IPS DF 19.7 (cell line): ENCODE results near the gene ASB1.
"Not testable (repeated sequence)": the region's sequence is repeated elsewhere in the genome, so short reads cannot be mapped to it uniquely, and the experiment has no call there.

ENCODE experiments used
- DNase-seq: peaks from one replicate; pipeline ENCODE4 v3.0.0-alpha.2; 2013; ENCODE audit warnings: low read depth, low spot score

ASB1 gene

GRCh38 chr2:238423561-238424312, 3.0 kb upstream of the ASB1 start:
- DNase-seq: no peak

GRCh38 chr2:238424313-238424700, 2.4 kb upstream of the ASB1 start:
- no peak for DNase-seq

DNA sequence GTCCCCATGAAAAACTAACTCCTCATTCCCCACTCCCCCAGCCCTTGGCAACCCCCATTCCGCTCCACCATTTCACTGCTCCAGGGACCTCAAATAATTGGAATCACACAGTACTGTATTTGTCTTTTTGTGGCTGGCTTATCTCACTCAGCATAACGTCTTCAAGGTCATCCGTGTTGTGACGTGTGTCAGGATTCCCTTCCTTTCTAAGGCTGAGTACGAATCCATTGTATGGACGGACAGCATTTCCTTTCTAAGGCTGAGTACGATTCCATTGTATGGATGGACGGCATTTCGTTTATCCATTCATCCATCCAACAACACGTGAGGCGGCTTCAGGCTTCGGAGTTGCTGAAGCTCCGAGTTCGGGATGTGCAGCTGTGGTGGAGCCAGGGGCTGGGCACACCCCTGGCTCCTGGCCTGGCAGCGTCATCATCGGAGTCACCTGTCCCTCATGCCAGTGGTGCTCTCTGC, 1.2 kb upstream of the ASB1 start:
- DNase-seq: no peak

DNA sequence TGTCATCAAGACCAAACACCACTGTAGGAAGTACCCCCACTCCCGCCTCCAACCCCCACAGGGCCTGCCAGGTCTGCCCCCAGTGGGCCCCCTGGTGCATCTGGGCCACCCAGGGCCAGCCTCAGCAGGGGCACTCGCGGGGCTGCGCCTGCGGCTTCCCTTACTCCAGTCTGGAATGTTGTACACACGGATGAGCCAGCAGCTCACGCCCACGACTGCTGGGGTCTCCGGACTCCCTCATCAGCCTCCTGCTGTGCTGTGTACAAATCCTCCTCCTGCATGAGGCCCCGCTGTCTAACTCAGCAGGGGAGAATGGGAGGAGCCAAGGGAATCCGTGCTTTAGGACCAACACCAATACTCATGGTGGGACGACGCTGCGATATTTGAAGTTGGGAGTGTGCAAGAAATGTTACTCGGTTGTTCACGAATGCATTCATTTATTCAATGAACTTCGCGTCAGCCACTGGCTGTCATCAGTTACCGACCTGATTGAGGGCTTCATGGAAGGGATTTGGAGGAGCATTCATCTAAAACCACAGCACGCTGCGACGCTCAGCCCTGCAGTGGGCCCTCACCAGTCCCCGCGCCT, 654 bp upstream of the ASB1 start:
- DNase-seq: no peak

- no peak for DNase-seq
These were observed 872 bp downstream of the ASB1 start for GRCh38 chr2:238427435-238428162.

DNA sequence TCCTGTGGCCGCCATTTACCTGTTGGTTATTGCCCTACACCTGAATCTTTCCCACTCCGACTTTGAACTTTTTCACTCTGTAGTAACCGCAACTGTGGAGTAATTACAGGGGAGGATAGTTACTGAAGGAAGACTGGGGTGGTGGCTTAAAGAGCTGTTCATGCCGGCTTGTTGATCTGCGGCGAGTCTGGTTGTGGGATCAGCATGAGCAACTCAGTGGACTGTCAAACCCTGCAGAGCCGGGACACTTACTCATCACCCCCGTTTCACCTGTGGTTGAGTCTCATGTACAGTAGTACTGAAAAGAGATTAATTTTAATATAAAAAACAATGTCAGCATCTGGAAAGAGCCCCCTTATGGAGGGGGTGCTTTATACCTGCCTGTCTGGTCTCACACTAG, 2.1 kb downstream of the ASB1 start:
- DNase-seq: no peak

GRCh38 chr2:238430781-238431180, 4.1 kb downstream of the ASB1 start:
- DNase-seq: no peak

- no peak for DNase-seq
These were observed 4.7 kb downstream of the ASB1 start for GRCh38 chr2:238431456-238431855.

- no peak for DNase-seq
These were observed 6.7 kb downstream of the ASB1 start for GRCh38 chr2:238433300-238433915.

- no peak for DNase-seq
These were observed 7.5 kb downstream of the ASB1 start for GRCh38 chr2:238433941-238434845.

DNA sequence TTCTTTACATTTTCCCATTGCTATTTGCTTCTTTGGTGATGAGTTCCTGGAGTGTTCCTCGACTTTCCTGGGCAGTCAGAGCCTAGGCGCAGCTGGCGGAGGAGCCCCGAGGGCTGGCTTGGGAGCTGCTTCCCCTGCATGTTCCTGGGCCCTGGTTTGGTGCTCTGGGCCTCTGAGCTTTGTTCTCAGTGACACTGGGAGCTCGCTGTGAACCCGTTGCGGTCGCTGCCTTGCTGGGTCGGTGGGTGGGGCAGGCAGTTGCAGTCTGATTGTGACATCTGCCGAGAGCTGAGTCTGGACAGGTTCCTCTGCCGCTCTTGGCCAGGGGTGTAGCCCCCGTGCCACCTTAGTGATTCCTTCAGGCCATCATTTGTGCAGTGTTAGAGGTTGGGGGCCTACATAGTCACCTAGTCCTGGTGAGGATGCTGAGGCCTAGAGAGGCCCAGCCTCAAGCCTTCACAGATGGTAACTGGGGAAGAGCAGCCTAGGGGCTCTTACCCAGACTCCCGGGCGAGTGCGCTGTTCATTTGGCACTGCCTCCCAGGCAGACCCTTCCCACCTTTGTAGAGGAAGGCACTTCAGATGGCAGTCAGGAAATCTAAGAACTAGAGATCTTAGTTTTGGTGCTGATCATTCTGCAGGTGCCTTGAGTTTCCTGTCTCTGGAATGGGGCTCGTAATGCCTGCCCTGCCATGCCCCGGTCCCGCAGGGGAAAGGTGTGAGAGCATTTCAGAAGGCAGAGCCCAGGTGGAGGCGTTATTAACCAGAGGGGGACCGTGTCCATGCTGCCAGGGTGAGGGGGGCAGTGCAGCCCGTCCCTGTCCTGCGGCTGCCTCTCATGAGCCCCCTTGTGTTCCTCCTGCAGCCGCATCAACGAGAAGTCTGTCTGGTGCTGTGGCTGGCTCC, 8.4 kb downstream of the ASB1 start:
- no peak for DNase-seq

- DNase-seq: no peak
These were observed 9.0 kb downstream of the ASB1 start for GRCh38 chr2:238435752-238436096.

- no peak for DNase-seq
These were observed 12.4 kb downstream of the ASB1 start for GRCh38 chr2:238438856-238439849.

DNA sequence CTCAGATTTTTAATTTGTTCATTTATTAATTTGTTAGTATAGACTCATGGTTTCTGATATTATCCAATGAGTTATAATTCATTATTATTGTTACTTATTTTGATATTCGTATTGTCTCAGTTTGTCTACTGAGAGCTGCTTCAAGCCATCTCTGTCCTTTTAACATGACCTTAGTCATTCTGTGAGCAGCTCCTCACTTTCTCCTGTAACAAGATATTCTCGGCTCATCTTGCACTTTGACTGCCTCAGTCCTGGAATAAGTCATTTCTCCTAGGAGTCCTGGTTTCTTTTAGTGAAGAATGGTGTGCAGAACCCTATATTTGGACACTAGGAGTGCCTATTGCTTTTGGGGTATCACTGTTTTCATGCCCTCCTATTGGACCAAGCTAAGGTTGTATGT, 13.2 kb downstream of the ASB1 start:
- no peak for DNase-seq

DNA sequence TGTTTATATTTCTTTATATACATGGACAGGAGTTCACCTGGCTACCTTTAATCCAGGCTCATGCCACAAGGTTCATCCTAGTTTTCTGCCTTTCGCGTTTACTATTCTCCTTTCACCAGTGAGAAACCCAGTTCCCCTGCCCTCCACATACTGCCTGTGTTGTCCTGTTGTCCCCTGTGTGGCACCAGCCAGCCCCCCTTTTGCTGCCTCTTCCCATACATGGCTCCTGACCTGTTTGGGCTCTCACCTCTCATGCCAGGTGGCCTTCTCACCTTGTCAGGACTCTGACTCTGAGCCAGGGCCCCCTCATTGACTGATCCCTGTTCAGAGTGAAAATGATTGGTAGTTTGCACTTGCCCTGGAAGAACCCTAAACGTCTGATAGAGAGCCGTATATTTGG, 13.6 kb downstream of the ASB1 start:
- no peak for DNase-seq

- DNase-seq: no peak
These were observed 14.0 kb downstream of the ASB1 start for GRCh38 chr2:238440767-238441166.

DNA sequence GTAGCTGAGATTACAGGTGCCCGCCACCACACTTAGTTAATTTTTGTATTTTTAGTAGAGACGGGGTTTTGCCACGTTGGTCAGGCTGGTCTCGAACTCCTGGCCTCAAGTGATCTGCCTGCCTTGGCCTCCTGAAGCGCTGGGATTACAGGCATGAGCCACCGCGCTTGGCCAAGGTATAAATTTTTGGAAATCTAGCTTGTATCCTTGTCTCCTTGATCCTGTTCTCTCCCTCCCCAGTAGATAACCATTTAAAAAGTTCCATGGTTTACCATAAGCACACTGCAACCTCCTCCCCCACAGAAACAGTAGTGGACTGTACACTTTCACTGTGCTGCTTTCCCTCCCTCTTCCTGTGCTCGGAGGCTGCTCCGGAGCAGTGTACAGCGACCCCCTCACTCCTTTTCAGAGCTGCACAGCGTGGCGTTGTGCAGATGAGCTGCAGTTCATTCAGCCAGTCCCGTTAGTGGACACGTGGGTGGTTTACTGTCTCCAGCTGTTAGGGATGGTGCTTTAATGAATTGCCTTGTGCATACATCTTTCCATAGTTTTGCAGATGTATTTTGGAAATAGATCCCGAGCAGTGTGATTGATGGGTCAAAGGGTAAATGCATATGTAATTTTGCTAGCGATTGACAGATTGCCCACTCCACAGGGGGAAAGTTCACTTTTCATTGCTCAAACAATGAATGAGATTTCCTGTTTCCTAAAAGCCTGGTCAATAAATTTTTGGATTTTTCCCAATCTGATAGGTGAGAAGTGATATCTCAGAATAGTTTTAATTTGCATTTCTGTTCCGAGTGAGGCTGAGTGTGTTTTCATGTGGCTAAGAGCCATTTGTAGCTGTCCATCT, 14.8 kb downstream of the ASB1 start:
- DNase-seq: no peak

DNA sequence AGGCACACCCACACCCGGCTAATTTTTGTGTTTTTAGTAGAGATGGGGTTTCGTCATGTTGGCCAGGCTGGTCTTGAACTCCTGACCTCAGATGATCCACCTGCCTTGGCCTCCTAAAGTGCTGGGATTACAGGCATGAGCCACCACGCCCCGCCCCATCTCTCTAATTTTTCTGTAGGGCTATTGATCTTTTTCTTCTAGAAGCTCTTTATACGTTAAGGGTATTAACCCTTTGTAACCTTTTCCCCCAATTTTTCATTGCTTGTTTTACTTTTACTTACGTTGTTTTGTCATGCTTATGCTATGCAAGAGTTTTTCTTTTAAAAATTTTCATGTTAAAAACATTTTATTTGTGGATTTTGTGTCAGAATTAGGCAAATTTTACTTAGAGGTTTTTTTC, 15.5 kb downstream of the ASB1 start:
- DNase-seq: not testable (repeated sequence)
